HEK293 (cell line): Measurements from ENCODE around the gene ZNF782.

ENCODE experiments used
- CTCF ChIP-seq: fragments of 450-650 bp; formaldehyde crosslinking; IDR thresholded peaks from 2 replicates; pipeline ENCODE4 v1.5.1; 2016; ENCODE audit warnings: missing biosample characterization, missing genetic modification characterization
- OSR2 ChIP-seq: fragments of 450-650 bp; formaldehyde crosslinking; IDR thresholded peaks from 2 replicates; pipeline ENCODE4 v1.5.1; 2016; ENCODE audit warnings: missing biosample characterization, missing genetic modification characterization
- TSHZ1 ChIP-seq: fragments of 450-650 bp; formaldehyde crosslinking; IDR thresholded peaks from 2 replicates; pipeline ENCODE4 v1.5.1; 2016; ENCODE audit warnings: missing biosample characterization, missing genetic modification characterization, borderline replicate concordance
- ZBTB10 ChIP-seq: fragments of 450-650 bp; formaldehyde crosslinking; IDR thresholded peaks from 2 replicates; pipeline ENCODE4 v1.5.1; 2016; ENCODE audit warnings: missing biosample characterization, missing genetic modification characterization
- ZNF449 ChIP-seq: fragments of 450-650 bp; formaldehyde crosslinking; IDR thresholded peaks from 2 replicates; pipeline ENCODE4 v1.5.1; 2017; ENCODE audit warnings: missing biosample characterization, mild to moderate bottlenecking, missing genetic modification characterization, moderate library complexity
- ZNF558 ChIP-seq: fragments of 450-650 bp; formaldehyde crosslinking; IDR thresholded peaks from 2 replicates; pipeline ENCODE4 v1.5.1; 2016; ENCODE audit warnings: missing biosample characterization, missing genetic modification characterization
- ZSCAN30 ChIP-seq: fragments of 450-650 bp; IDR thresholded peaks from 2 replicates; pipeline ENCODE4 v1.5.1; 2018; ENCODE audit warnings: missing biosample characterization, mild to moderate bottlenecking, missing genetic modification characterization, moderate library complexity

GRCh38 chr9:96867079-96867804 is 12.9 kb upstream of the ZNF782 start:
- TF ChIP-seq ZSCAN30 (no peak), TSHZ1 (tag by site-specific recombination) (no peak), CTCF (tag by site-specific recombination) (no peak), ZBTB10 (tag by site-specific recombination) (no peak), ZNF558 (tag by site-specific recombination) (no peak), ZNF449 (no peak), OSR2 (tag by site-specific recombination) (no peak)
